ENCODE results near the gene GALR3. TPM values are rescaled to one million over a fixed set of nuclear protein-coding genes. Genes with fewer than 3 reads are reported as not detected.

The GALR3 gene
- total and polyA plus RNA-seq, 2 experiments from 2014 or later = 1.0 TPM; not detected in 1

DNA sequence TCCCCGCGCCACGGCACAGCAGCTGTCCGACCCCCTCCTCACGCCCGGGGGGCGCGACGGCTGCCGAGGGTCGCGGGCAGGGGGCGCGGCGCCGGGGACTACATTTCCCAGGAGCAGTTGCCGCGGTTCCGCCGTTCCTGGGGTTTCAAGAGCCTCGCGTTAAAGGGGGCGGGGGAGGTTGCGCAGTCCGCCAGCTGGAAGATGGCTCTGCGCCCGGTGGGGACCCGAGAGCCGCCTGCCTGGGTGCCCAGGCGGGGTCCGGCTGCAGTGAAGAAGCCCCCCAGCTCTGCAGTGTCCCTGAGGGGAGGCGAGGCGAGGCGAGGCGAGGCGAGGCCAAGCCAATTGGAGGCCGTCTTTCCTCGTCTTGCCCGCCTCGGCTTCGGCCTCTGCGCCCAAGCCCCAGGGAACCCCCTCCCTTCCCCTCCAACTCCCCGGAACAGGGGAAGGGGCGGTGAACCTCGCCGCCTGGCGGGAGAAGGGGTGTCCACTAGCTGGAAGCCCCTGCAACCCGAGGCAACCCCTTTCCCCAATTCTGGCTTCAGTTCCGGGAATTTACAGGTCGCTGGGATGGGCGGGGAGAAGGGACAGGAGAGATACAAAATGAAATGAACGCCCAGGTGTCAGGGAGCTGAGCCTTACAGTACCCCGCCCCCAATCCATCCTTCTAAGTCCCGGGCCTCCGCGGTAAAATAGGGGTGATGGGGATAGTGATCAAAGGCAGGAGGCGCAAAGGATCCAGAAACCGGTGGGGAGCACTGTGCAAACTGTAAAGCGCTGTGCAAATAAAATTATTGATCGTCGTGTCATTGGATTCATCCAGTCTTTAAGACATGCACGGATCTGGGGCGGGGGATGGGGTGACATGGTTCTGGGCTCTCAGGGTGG is 20.6 kb upstream of the GALR3 start:
- TF ChIP-seq CTCF (IDR thresholded peaks at IDR 0.05; ENCODE audit: low read depth, low read length) = no peak
- Histone ChIP-seq H3K27ac (no peak overlapping the region), H3K4me3 (peak overlapping the region; percentile 63), H3K36me3 (no peaks in the 10 kb centered on the region), H3K27me3 (no peaks in the 10 kb centered on the region), H3K9me3 (ENCODE audit: low read depth) (no peaks in the 10 kb centered on the region), H3K4me1 (ENCODE audit: low read depth) (peaks cover 11% of the 10 kb centered on the region)
- peak; percentile 61 to 83 for DNase-seq (ENCODE audit: low read depth in 1 of 2, low spot score in 1 of 2)

DNA sequence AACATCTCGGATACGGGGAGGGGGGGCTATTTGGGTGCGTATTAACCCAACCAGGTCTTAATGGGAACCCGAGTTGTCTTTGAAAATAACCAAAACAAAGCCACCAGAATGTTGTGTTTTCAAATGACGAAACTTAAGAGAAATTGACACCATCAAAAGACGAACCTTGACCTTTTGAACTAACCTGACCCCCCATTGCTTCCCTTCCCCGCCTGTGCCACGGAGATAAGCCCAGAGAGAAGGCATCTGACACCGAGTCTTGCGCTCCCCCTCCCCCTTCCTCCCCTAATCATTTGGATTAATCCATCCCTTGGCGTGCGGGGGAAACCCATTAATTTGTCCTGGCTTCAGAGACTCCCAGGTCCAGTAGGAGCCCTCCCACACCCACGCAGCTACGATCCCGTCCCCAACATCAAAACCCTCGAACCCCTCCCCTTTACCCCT is 20.0 kb upstream of the GALR3 start:
- no peak overlapping the region for H3K27ac ChIP-seq
- peak overlapping the region; percentile 63 for H3K4me3 ChIP-seq
- no peaks in the 10 kb centered on the region for H3K27me3 ChIP-seq
- DNase-seq (ENCODE audit: low read depth in 1 of 2, low spot score in 1 of 2) = no peak
- peaks cover 12% of the 10 kb centered on the region for H3K4me1 ChIP-seq (ENCODE audit: low read depth)
- no peaks in the 10 kb centered on the region for H3K36me3 ChIP-seq
- H3K9me3 ChIP-seq (ENCODE audit: low read depth) = no peaks in the 10 kb centered on the region
- TF ChIP-seq CTCF (IDR thresholded peaks at IDR 0.05; ENCODE audit: low read depth, low read length) = no peak

DNA sequence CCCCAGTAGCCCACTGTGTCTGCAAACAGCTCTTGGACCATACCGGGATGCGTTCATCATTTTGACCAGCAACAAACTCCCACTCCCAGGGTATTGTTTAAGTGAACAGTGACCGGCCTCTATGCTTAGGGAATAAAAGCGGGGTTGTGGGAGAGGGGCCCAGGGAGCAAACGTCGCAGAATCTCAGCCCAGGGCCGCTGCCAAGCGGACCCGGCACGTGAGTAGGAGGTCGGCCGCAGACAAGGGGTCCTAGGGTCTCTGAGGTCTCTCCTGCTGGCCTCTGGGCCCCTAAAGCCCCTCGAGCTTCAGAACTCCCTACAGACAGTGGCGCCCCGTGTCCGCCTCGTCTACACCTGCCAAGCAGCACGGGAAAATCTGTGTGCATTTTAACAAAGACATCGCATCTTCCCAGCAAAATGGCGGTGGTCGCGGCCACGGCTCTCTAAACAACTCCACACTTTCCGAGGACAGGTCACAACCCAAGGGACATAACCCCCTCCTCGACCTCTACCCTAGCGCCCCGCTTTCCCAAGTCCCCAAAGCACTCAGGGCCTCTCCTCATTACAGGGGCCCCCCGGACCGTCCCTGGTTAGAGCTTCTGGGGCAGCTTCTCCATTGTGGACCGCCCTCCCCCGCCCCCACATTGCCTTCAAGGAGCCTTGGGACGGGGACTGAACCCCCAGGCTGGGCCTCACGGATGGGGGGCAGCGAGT is 19.4 kb upstream of the GALR3 start:
- Histone ChIP-seq H3K9me3 (ENCODE audit: low read depth) (no peaks in the 10 kb centered on the region), H3K36me3 (no peaks in the 10 kb centered on the region), H3K4me3 (no peak overlapping the region), H3K27ac (no peak overlapping the region), H3K4me1 (ENCODE audit: low read depth) (peaks cover 16% of the 10 kb centered on the region), H3K27me3 (no peaks in the 10 kb centered on the region)
- TF ChIP-seq CTCF (IDR thresholded peaks at IDR 0.05; ENCODE audit: low read depth, low read length) = no peak
- DNase-seq (ENCODE audit: low read depth in 1 of 2, low spot score in 1 of 2) = no peak

GRCh38 chr22:37804352-37804880 is 18.8 kb upstream of the GALR3 start:
- H3K27ac ChIP-seq = peak overlapping the region; percentile 69
- H3K4me1 ChIP-seq (ENCODE audit: low read depth) = peaks cover 16% of the 10 kb centered on the region
- peak overlapping the region; percentile 73 for H3K4me3 ChIP-seq
- DNase-seq (ENCODE audit: low read depth in 1 of 2, low spot score in 1 of 2) = no peak
- H3K9me3 ChIP-seq (ENCODE audit: low read depth) = no peaks in the 10 kb centered on the region
- no peaks in the 10 kb centered on the region for H3K27me3 ChIP-seq
- H3K36me3 ChIP-seq = no peaks in the 10 kb centered on the region
- TF ChIP-seq CTCF (IDR thresholded peaks at IDR 0.05; ENCODE audit: low read depth, low read length) = no peak

DNA sequence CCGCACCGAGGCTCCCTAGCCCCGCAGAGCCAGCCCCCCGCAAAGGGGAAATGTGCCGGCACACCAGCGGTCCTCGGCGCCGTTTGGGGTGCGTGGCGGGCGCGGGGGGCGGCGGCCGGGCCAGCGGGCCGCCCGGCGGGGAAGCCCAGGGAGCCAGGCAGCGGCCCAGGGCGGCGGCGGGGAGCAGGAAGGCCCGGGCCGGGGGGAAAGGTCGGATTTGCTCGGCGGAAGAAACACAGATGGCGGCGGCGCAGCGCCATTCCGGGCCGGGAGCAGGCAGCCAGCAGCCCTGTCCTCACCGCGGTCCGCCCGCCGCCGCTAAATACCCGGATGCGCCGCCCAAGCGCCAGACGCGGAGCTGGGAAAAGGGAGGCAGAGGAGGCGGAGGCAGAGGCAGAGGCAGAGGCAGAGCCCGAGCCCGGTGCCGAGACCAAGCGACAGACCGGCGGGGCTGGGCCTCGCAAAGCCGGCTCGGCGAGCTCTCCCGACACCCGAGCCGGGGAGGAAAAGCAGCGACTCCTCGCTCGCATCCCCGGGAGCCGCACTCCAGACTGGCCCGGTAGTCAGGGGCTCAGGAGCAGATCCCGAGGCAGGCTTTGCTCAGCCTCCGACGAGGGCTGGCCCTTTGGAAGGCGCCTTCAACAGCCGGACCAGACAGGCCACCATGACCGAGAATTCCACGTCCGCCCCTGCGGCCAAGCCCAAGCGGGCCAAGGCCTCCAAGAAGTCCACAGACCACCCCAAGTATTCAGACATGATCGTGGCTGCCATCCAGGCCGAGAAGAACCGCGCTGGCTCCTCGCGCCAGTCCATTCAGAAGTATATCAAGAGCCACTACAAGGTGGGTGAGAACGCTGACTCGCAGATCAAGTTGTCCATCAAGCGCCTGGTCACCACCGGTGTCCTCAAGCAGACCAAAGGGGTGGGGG is 18.0 kb upstream of the GALR3 start:
- peaks cover 16% of the 10 kb centered on the region for H3K4me1 ChIP-seq (ENCODE audit: low read depth)
- DNase-seq (ENCODE audit: low read depth in 1 of 2, low spot score in 1 of 2) = peak; percentile 83 to 91
- H3K27ac ChIP-seq = peak overlapping the region; percentile 69
- no peaks in the 10 kb centered on the region for H3K27me3 ChIP-seq
- TF ChIP-seq CTCF (IDR thresholded peaks at IDR 0.05; ENCODE audit: low read depth, low read length) = no peak
- no peaks in the 10 kb centered on the region for H3K9me3 ChIP-seq (ENCODE audit: low read depth)
- H3K4me3 ChIP-seq = peak overlapping the region; percentile 73
- no peaks in the 10 kb centered on the region for H3K36me3 ChIP-seq

Data from cardiac muscle cell (in vitro differentiated cells and primary cell).